ENCODE data around the gene FBRSL1. TPM values are rescaled to one million over a fixed set of nuclear protein-coding genes. Genes with fewer than 3 reads are reported as not detected.

FBRSL1 gene
- total RNA-seq, 3 donors from 2014 or later (not counting 1 experiment from before 2014, with no cell fraction given) = 67.5 to 78.0 (median 76.2) TPM

- H3K4me1 Mint-ChIP-seq = peaks cover 31 to 48% of the 10 kb centered on the region in 2 donors
- ATAC-seq (peak in 1 of 3 donors; percentile 11), DNase-seq (no peak)
- Histone ChIP-seq H3K4me1 (ENCODE audit: control insufficient read depth, insufficient read depth, low read length) (peaks cover 24% of the 10 kb centered on the region), H3K36me3 (ENCODE audit: control insufficient read depth, insufficient read depth, low read length) (no peaks in the 10 kb centered on the region), H3K27ac (ENCODE audit: low read length) (no peak overlapping the region), H3K9me3 (ENCODE audit: control insufficient read depth, insufficient read depth, low read length) (peaks cover 3% of the 10 kb centered on the region), H3K27me3 (ENCODE audit: control insufficient read depth, insufficient read depth, low read length) (no peaks in the 10 kb centered on the region), H3K4me3 (ENCODE audit: low read length) (no peak overlapping the region)
- H3K9me3 Mint-ChIP-seq = peaks cover 6 to 10% of the 10 kb centered on the region in 2 donors
- 98% methylated on average over 16 of the region's 16 CpGs for WGBS (ENCODE audit: insufficient coverage)
- no peak for TF ChIP-seq CTCF (IDR thresholded peaks at IDR 0.05)
- no peaks in the 10 kb centered on the region for H3K36me3 Mint-ChIP-seq
- intact Hi-C loops (cut with micrococcal nuclease) = no loop called here
- H3K27ac Mint-ChIP-seq = peak overlapping the region; percentile 87 to 88
- H3K27me3 Mint-ChIP-seq (ENCODE audit: low read depth in 2 of 2) = no peaks in the 10 kb centered on the region
- H3K4me3 Mint-ChIP-seq = peak overlapping the region; percentile 67
These were observed 46.3 kb downstream of the FBRSL1 start for GRCh38 chr12:132536102-132536876.

- peaks cover 3% of the 10 kb centered on the region for H3K9me3 ChIP-seq (ENCODE audit: control insufficient read depth, insufficient read depth, low read length)
- TF ChIP-seq CTCF (IDR thresholded peaks at IDR 0.05) = no peak
- peak overlapping the region; percentile 36 for H3K27ac ChIP-seq (ENCODE audit: low read length)
- H3K4me1 Mint-ChIP-seq = peaks cover 31 to 48% of the 10 kb centered on the region in 2 donors
- no peaks in the 10 kb centered on the region for H3K36me3 ChIP-seq (ENCODE audit: control insufficient read depth, insufficient read depth, low read length)
- H3K9me3 Mint-ChIP-seq = peaks cover 6 to 10% of the 10 kb centered on the region in 2 donors
- H3K36me3 Mint-ChIP-seq = no peaks in the 10 kb centered on the region
- DNase-seq (peak in 1 of 2 donors; percentile 31), ATAC-seq (peak; percentile 46 to 81 (median 74))
- H3K27me3 ChIP-seq (ENCODE audit: control insufficient read depth, insufficient read depth, low read length) = no peaks in the 10 kb centered on the region
- no peak overlapping the region for H3K4me3 ChIP-seq (ENCODE audit: low read length)
- peak overlapping the region; percentile 87 to 88 for H3K27ac Mint-ChIP-seq
- no peaks in the 10 kb centered on the region for H3K27me3 Mint-ChIP-seq (ENCODE audit: low read depth in 2 of 2)
- 39% methylated on average over 11 of the region's 11 CpGs for WGBS (ENCODE audit: insufficient coverage)
- peak overlapping the region; percentile 67 for H3K4me3 Mint-ChIP-seq
- intact Hi-C loops (cut with micrococcal nuclease) = no loop called here
- H3K4me1 ChIP-seq (ENCODE audit: control insufficient read depth, insufficient read depth, low read length) = peaks cover 24% of the 10 kb centered on the region
These were observed 47.1 kb downstream of the FBRSL1 start for GRCh38 chr12:132537049-132537448.

DNA sequence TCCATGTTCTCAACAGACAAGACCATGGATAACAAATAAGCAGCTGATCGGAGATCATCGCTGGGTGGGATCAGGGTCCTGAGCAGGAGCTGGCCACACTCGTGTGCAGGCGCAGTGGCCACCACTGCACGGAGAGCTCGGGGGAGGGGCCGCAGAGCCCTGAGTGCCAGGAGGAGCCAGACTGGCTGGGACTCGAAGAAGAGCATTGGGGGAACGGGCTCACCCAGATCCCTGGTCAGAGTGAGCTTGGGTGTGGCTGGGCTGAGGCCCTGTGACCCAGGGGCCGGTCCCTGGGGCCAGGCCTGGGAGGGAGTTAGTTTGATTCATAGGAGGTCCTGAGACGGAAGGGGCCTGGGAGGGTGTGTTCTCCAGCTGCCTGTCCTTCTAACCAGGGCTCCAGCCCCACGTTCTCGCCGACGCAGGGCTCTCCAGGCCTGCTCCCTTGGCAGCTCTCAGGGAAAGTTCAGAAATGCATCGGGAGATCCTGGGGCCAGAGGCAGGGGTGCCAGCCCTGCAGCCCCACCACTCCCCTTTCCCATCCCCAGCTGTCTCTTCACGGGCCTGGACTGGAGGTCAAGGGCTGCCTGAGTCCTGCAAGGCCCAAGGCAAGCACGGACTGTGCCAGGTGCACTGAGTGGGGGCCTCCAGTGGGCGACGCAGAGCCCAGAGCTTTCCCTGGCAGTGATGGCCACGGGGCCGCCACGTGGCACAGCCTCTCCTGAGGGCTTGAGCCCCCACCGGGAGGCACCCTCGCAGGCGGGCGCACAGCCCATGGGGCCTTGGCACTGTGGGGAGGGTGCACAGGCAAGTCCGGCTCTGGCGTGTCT is 48.1 kb downstream of the FBRSL1 start:
- H3K36me3 Mint-ChIP-seq = no peaks in the 10 kb centered on the region
- peak overlapping the region; percentile 67 for H3K4me3 Mint-ChIP-seq
- Histone ChIP-seq H3K27me3 (ENCODE audit: control insufficient read depth, insufficient read depth, low read length) (no peaks in the 10 kb centered on the region), H3K4me1 (ENCODE audit: control insufficient read depth, insufficient read depth, low read length) (peaks cover 27% of the 10 kb centered on the region), H3K36me3 (ENCODE audit: control insufficient read depth, insufficient read depth, low read length) (no peaks in the 10 kb centered on the region), H3K27ac (ENCODE audit: low read length) (no peak overlapping the region), H3K4me3 (ENCODE audit: low read length) (no peak overlapping the region), H3K9me3 (ENCODE audit: control insufficient read depth, insufficient read depth, low read length) (peaks cover 3% of the 10 kb centered on the region)
- H3K9me3 Mint-ChIP-seq = peaks cover 6 to 10% of the 10 kb centered on the region in 2 donors
- 96% methylated on average over 29 of the region's 29 CpGs for WGBS (ENCODE audit: insufficient coverage)
- H3K27ac Mint-ChIP-seq = peak overlapping the region; percentile 87 to 88
- peaks cover 31 to 48% of the 10 kb centered on the region in 2 donors for H3K4me1 Mint-ChIP-seq
- no peaks in the 10 kb centered on the region for H3K27me3 Mint-ChIP-seq (ENCODE audit: low read depth in 2 of 2)
- intact Hi-C loops (cut with micrococcal nuclease) = no loop called here
- ATAC-seq (no peak), DNase-seq (no peak)
- no peak for TF ChIP-seq CTCF (IDR thresholded peaks at IDR 0.05)

All from natural killer cell (primary cell).